PFSK-1 (cell line): Measurements from ENCODE around the gene CCR4.

ENCODE experiments used
- FOXP2 ChIP-seq: optimal IDR thresholded peaks from 2 replicates; pipeline ENCODE3; 2011; ENCODE audit warnings: borderline replicate concordance, control low read depth, inconsistent platforms; ENCODE audit not compliant: insufficient read depth; ENCODE audit errors: extremely low read length, extremely low read depth
- POLR2AphosphoS5 ChIP-seq: IDR thresholded peaks from 2 replicates; pipeline ENCODE4 v1.6.1; 2012; ENCODE audit warnings: low read depth, mild to moderate bottlenecking, control low read depth, low read length, moderate library complexity
- SIN3A ChIP-seq: IDR thresholded peaks from 2 replicates; pipeline ENCODE4 v1.6.1; 2012; ENCODE audit warnings: mild to moderate bottlenecking, low read length, moderate library complexity, borderline replicate concordance; ENCODE audit not compliant: insufficient read depth
- TAF1 ChIP-seq: IDR thresholded peaks from 2 replicates; pipeline ENCODE4 v1.6.1; 2012; ENCODE audit warnings: low read length, control low read depth, borderline replicate concordance; ENCODE audit not compliant: insufficient read depth
- TF ChIP-seq, protein P1 (sequence below), 2 experiments: IDR thresholded peaks; 2 replicates each; pipeline versions ENCODE4 v1.6.1 to v1.8.0; 2011 to 2012; ENCODE audit warnings: low read depth in 2 of 2, low read length in 2 of 2, control low read depth in 1 of 2, inconsistent platforms in 1 of 2, mild to moderate bottlenecking in 1 of 2, moderate library complexity in 1 of 2; ENCODE audit not compliant: insufficient read depth in 1 of 2

DNA sequence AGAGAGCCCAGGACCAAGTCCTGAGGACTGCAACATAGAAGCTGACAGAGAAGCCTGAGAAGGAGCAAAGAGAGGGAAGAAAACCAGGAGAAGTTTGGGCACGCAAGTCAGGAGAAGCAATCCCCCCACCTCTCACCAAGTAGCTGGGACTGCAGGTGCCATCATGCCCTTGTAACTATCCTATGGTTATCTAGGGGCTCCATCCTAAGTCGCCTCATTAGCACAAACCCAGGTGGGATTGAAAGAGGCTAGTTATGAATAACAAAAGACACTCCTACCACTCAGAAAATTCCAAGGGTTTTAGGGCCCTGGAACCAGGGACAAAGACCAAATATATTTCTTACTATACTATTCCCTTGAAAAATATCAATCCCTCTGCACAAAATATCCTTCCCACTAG, 53.5 kb downstream of the CCR4 start:
- TF ChIP-seq POLR2AphosphoS5 (no peak), SIN3A (no peak), TAF1 (no peak), FOXP2 (no peak)
- TF ChIP-seq, protein P1, sequence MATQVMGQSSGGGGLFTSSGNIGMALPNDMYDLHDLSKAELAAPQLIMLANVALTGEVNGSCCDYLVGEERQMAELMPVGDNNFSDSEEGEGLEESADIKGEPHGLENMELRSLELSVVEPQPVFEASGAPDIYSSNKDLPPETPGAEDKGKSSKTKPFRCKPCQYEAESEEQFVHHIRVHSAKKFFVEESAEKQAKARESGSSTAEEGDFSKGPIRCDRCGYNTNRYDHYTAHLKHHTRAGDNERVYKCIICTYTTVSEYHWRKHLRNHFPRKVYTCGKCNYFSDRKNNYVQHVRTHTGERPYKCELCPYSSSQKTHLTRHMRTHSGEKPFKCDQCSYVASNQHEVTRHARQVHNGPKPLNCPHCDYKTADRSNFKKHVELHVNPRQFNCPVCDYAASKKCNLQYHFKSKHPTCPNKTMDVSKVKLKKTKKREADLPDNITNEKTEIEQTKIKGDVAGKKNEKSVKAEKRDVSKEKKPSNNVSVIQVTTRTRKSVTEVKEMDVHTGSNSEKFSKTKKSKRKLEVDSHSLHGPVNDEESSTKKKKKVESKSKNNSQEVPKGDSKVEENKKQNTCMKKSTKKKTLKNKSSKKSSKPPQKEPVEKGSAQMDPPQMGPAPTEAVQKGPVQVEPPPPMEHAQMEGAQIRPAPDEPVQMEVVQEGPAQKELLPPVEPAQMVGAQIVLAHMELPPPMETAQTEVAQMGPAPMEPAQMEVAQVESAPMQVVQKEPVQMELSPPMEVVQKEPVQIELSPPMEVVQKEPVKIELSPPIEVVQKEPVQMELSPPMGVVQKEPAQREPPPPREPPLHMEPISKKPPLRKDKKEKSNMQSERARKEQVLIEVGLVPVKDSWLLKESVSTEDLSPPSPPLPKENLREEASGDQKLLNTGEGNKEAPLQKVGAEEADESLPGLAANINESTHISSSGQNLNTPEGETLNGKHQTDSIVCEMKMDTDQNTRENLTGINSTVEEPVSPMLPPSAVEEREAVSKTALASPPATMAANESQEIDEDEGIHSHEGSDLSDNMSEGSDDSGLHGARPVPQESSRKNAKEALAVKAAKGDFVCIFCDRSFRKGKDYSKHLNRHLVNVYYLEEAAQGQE (IDR thresholded peaks at IDR 0.05; ENCODE audit: insufficient read depth in 1 of 2, low read depth in 2 of 2, low read length in 2 of 2) = no peak
